Activated naive CD8-positive, alpha-beta T cell (primary cell): ENCODE data around the gene STIL.

Experiments
- H3K27ac Mint-ChIP-seq: one replicate; pipeline ENCODE4 v1.8.0; 2021; ENCODE audit warnings: mixed read lengths
- H3K27me3 Mint-ChIP-seq: one replicate; pipeline ENCODE4 v1.8.0; 2021; ENCODE audit warnings: mixed read lengths
- H3K36me3 Mint-ChIP-seq: one replicate; pipeline ENCODE4 v1.8.0; 2021; ENCODE audit warnings: mixed read lengths
- H3K4me1 Mint-ChIP-seq: one replicate; pipeline ENCODE4 v1.8.0; 2021; ENCODE audit warnings: low read depth, mixed read lengths
- H3K4me3 Mint-ChIP-seq: one replicate; pipeline ENCODE4 v1.8.0; 2021; ENCODE audit warnings: mild to moderate bottlenecking, mixed read lengths
- H3K9me3 Mint-ChIP-seq: one replicate; pipeline ENCODE4 v1.8.0; 2021; ENCODE audit warnings: low read depth, mixed read lengths

The STIL gene

DNA sequence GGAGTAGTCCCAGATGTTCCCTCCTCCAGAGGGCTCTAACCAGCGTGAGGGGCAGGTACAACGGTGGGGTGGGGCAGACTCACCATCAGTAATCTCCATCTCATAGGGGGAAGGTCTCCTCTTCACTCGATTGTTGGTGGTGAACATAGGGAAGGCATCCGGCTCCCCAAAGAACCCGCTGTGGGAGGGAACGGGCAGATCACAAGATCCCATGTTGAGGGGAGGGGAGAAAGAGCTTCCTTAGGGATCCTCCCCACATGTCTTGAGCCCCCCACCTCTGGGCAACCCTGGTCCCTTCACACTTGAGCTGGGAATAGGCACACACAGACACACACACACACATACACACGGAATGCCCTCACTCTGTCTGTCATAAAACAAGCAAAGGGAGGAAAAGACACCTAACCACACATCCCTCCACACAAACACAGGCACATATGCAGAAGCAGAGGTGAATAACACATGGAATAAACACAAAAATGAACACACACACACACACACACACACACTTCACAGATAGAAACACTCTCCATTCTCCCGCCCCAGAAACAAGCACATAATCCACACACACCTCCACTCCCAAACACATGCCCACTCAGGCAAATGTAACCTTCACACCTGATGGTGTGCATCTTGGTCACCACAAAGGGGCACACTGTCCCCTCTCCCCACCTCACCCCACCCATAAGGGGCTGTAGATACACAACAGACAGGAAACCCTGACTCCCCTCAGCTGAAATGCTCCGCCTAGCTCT, 89.8 kb downstream of the STIL start:
- no peak overlapping the region for H3K27ac Mint-ChIP-seq
- H3K27me3 Mint-ChIP-seq: peaks cover 22% of the 10 kb centered on the region

GRCh38 chr1:47223174-47223920, 90.6 kb downstream of the STIL start:
- H3K9me3 Mint-ChIP-seq: no peaks in the 10 kb centered on the region
- no peak overlapping the region for H3K27ac Mint-ChIP-seq
- H3K27me3 Mint-ChIP-seq: peaks cover 19% of the 10 kb centered on the region
- no peak overlapping the region for H3K4me3 Mint-ChIP-seq
- no peaks in the 10 kb centered on the region for H3K36me3 Mint-ChIP-seq
- peaks cover 5% of the 10 kb centered on the region for H3K4me1 Mint-ChIP-seq

More for the DNA sequence above, 89.8 kb downstream of the STIL start:
- Mint-ChIP-seq H3K9me3 (no peaks in the 10 kb centered on the region), H3K4me3 (no peak overlapping the region), H3K36me3 (no peaks in the 10 kb centered on the region), H3K4me1 (peaks cover 5% of the 10 kb centered on the region)

- no peaks in the 10 kb centered on the region for H3K9me3 Mint-ChIP-seq
- H3K4me1 Mint-ChIP-seq: peaks cover 5% of the 10 kb centered on the region
- H3K27me3 Mint-ChIP-seq: peaks cover 11% of the 10 kb centered on the region
- no peaks in the 10 kb centered on the region for H3K36me3 Mint-ChIP-seq
- H3K4me3 Mint-ChIP-seq: no peak overlapping the region
- no peak overlapping the region for H3K27ac Mint-ChIP-seq
Observed at GRCh38 chr1:47222476-47222875, 91.5 kb downstream of the STIL start.

GRCh38 chr1:47219590-47220220, 94.2 kb downstream of the STIL start:
- H3K36me3 Mint-ChIP-seq: no peaks in the 10 kb centered on the region
- H3K27me3 Mint-ChIP-seq: no peaks in the 10 kb centered on the region
- H3K4me3 Mint-ChIP-seq: no peak overlapping the region
- no peaks in the 10 kb centered on the region for H3K4me1 Mint-ChIP-seq
- no peak overlapping the region for H3K27ac Mint-ChIP-seq
- H3K9me3 Mint-ChIP-seq: no peaks in the 10 kb centered on the region

DNA sequence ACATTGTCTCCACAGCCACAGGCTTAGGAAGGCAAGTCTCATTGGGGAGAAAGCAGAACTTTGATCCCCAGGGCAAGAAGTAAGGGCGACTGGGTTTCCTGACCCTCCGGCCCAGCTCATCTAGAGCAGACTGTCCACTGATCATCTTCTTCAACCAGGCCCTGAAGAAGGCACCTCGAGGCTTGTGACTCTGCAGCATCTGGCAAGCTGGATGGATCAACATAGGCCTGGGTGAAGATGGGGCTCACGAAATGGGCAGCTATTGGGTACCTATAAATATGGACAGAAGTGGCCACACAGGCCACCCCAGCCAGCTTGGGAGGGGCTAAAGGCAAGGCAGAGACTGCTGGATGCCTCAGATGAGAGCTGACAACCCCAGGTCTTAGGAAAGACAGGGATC, 94.9 kb downstream of the STIL start:
- no peak overlapping the region for H3K4me3 Mint-ChIP-seq

DNA sequence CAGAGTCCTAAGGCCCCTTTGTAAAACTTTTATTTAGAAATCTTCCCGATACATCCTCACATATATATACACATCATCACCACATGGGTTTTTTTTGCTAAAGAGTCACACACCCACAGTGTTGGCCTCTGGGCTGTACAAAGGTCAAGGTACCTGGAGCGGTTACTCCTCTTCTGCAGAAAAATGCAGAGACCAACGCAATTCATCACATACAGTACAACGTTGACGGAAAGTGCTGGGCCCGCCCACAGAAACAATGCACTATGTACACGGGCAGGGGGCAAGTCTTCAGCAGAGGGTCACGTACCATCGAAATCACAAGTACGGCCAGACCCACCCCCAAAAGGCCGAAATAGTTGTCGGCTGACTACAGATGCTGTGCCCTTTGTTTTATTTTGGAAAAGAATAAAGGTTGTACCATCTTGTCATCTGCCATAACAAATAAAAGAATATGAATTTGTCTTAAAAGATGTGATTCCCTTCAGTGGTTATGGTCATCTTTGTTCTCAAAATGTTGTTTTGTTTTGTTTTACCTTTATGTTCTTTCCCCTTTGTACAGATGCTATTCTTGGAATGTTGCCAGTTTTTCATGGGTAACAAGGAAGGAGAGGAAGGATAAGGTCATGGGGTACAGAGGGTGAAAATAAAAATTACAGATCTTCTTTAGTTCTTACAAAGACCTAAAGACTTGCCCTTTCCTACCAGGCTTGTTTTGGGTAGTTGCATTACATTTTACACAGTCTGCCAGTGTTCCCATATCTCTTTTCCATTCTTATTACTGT, 97.5 kb downstream of the STIL start:
- H3K4me3 Mint-ChIP-seq: no peak overlapping the region
- no peak overlapping the region for H3K27ac Mint-ChIP-seq
- no peaks in the 10 kb centered on the region for H3K9me3 Mint-ChIP-seq
- H3K4me1 Mint-ChIP-seq: no peaks in the 10 kb centered on the region
- H3K27me3 Mint-ChIP-seq: no peaks in the 10 kb centered on the region
- no peaks in the 10 kb centered on the region for H3K36me3 Mint-ChIP-seq

More for the DNA sequence above, 94.9 kb downstream of the STIL start:
- Mint-ChIP-seq H3K36me3 (no peaks in the 10 kb centered on the region), H3K27ac (no peak overlapping the region), H3K4me1 (no peaks in the 10 kb centered on the region), H3K9me3 (no peaks in the 10 kb centered on the region), H3K27me3 (no peaks in the 10 kb centered on the region)

- H3K27me3 Mint-ChIP-seq: no peaks in the 10 kb centered on the region
- H3K4me3 Mint-ChIP-seq: no peak overlapping the region
- H3K27ac Mint-ChIP-seq: no peak overlapping the region
- no peaks in the 10 kb centered on the region for H3K4me1 Mint-ChIP-seq
- H3K36me3 Mint-ChIP-seq: no peaks in the 10 kb centered on the region
- no peaks in the 10 kb centered on the region for H3K9me3 Mint-ChIP-seq
Observed at GRCh38 chr1:47215713-47216112, 98.2 kb downstream of the STIL start.

- peaks cover 2% of the 10 kb centered on the region for H3K27me3 Mint-ChIP-seq
- no peaks in the 10 kb centered on the region for H3K9me3 Mint-ChIP-seq
- no peaks in the 10 kb centered on the region for H3K4me1 Mint-ChIP-seq
- no peak overlapping the region for H3K4me3 Mint-ChIP-seq
- H3K27ac Mint-ChIP-seq: no peak overlapping the region
- H3K36me3 Mint-ChIP-seq: no peaks in the 10 kb centered on the region
Observed at GRCh38 chr1:47214549-47214948, 99.4 kb downstream of the STIL start.

DNA sequence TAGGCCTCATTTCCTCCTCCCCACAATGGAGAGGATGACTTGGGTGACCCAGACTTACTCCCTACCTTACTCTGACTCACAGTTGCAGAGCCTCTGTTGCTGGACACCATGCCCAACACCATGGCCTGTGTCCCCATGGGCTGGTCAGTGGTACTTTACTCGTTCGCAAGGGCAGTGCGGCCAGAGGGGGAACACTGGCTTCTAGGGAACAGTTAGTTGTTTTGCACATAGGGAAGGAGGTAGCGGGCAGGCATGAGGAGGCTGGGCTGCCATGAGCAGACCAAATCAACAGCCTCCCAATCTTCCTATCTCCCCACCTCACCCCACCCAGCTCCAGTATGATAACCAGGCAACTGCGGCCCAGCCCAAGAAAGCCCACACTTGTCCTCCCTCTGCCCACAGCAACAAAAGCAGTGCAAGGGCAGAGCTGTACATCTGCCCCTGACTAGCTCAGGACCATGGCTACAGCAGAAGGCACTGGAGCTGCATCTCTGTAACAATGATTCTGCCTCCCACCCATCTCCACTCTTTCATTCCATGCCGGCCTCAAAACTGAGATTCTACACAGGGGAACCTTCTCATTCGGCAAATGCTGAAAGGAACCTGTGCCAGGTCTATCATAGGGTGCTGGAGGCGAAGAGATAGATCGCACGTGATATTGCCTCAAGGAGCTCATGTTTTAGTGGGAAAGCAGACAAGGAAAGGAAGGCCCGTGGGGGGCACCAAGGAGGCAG, 100.5 kb downstream of the STIL start:
- Mint-ChIP-seq H3K4me3 (no peak overlapping the region), H3K9me3 (no peaks in the 10 kb centered on the region), H3K27me3 (peaks cover 2% of the 10 kb centered on the region), H3K27ac (no peak overlapping the region), H3K4me1 (no peaks in the 10 kb centered on the region), H3K36me3 (no peaks in the 10 kb centered on the region)

GRCh38 chr1:47212636-47213229, 101.2 kb downstream of the STIL start:
- H3K4me3 Mint-ChIP-seq: no peak overlapping the region
- H3K36me3 Mint-ChIP-seq: no peaks in the 10 kb centered on the region
- H3K27me3 Mint-ChIP-seq: peaks cover 2% of the 10 kb centered on the region
- no peaks in the 10 kb centered on the region for H3K9me3 Mint-ChIP-seq
- H3K4me1 Mint-ChIP-seq: no peaks in the 10 kb centered on the region
- no peak overlapping the region for H3K27ac Mint-ChIP-seq

DNA sequence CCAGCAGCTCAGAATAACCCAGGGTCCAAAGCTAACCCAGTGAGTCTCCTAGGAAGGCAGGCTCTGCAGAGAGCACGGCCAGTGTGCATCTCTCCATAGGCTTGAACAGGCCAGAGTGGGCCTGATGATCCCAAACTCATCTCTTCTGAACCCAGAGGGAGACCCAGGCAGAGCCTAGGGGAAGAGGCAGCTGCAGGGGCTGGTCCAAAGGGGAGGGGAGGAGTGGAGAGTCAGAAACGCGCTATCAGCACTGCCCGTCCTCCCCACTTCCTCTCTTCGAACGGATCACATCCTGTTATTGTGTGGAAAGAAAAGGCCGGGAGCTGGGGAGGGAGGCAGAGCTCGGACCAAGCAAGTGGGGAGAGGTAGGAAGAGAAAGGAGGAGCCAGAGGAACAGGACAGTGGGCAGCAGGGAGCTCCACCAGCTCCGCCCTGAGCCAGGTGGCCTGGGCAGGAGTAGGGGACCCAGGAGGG, 102.1 kb downstream of the STIL start:
- H3K4me3 Mint-ChIP-seq: no peak overlapping the region
- H3K9me3 Mint-ChIP-seq: no peaks in the 10 kb centered on the region
- no peaks in the 10 kb centered on the region for H3K4me1 Mint-ChIP-seq
- peaks cover 4% of the 10 kb centered on the region for H3K27me3 Mint-ChIP-seq
- H3K27ac Mint-ChIP-seq: no peak overlapping the region
- no peaks in the 10 kb centered on the region for H3K36me3 Mint-ChIP-seq

GRCh38 chr1:47210666-47211065, 103.3 kb downstream of the STIL start:
- no peaks in the 10 kb centered on the region for H3K36me3 Mint-ChIP-seq
- no peaks in the 10 kb centered on the region for H3K4me1 Mint-ChIP-seq

GRCh38 chr1:47209725-47210325, 104.1 kb downstream of the STIL start:
- Mint-ChIP-seq H3K27me3 (peaks cover 6% of the 10 kb centered on the region), H3K27ac (no peak overlapping the region), H3K4me3 (no peak overlapping the region), H3K9me3 (no peaks in the 10 kb centered on the region), H3K36me3 (no peaks in the 10 kb centered on the region), H3K4me1 (no peaks in the 10 kb centered on the region)

More at GRCh38 chr1:47210666-47211065, 103.3 kb downstream of the STIL start:
- Mint-ChIP-seq H3K27ac (no peak overlapping the region), H3K27me3 (peaks cover 6% of the 10 kb centered on the region), H3K9me3 (no peaks in the 10 kb centered on the region), H3K4me3 (no peak overlapping the region)
